ENCODE results near the gene DLK1.

DNA sequence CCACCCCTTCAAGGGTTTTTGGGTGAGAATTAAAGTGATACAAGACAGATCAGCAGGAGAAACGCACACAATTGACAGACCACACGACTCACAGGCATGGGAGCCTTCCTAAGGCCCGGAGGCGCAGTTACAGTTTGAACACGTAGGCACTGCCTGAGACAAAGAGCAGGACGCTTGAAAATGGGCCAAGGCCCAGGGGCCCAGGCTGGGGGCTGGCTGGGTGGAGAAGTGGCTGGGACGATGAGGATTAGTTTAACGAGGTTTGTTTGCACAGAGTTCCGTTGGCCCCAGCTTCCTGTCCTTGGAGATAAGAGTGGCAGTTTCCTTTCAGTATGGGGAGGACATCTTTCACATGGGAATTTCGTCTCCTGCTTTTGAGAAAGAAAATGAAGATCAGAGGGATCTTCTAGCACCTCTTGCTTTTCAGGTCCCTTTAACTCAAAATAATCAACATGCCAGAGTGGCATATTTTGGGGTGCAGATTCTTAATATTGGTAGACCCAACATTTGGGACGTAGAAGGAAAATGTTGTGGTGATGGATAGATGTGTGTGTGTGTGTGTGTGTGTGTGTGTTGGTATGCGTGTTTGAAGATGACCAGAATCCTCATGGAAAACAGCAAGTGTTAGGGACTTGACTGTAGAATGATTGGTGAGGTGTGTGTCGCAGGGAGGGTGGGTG is 44.6 kb downstream of the DLK1 start:
- TF ChIP-seq POLR2A (IDR thresholded peaks at IDR 0.05; ENCODE audit: low read length) (no peak), GATA1 (IDR thresholded peaks at IDR 0.05; ENCODE audit: low read depth, low read length) (no peak)
